ENCODE measurements around the gene ABI1. TPM values are rescaled to one million over a fixed set of nuclear protein-coding genes. Genes with fewer than 3 reads are reported as not detected.

The ABI1 gene
- total RNA-seq, 1 experiment from 2014 or later, result 49.6 TPM

Other genes starting within 250 kb of the ABI1 start
- 31.8 and 33.2 TPM in 2 replicates for gene PDSS1, start 163.3 kb downstream of the ABI1 start, total RNA-seq (2014; rRNA removed; shearing (Covaris generic))
- gene ANKRD26, start 239.5 kb upstream of the ABI1 start, total RNA-seq (2014; rRNA removed; shearing (Covaris generic)), result 10.2 and 13.9 TPM in 2 replicates